GM18498 (cell line): ENCODE results near the gene TXNDC16.
"Not testable (repeated sequence)": the region's sequence is repeated elsewhere in the genome, so short reads cannot be mapped to it uniquely, and the experiment has no call there.

Experiments
- ATAC-seq: cut with Tn5 transposase; IDR thresholded peaks from one replicate; pipeline ENCODE4 v1.9.1; 2021; ENCODE audit warnings: mild to moderate bottlenecking, moderate library complexity; ENCODE audit not compliant: unreplicated experiment

TXNDC16 gene, protein sequence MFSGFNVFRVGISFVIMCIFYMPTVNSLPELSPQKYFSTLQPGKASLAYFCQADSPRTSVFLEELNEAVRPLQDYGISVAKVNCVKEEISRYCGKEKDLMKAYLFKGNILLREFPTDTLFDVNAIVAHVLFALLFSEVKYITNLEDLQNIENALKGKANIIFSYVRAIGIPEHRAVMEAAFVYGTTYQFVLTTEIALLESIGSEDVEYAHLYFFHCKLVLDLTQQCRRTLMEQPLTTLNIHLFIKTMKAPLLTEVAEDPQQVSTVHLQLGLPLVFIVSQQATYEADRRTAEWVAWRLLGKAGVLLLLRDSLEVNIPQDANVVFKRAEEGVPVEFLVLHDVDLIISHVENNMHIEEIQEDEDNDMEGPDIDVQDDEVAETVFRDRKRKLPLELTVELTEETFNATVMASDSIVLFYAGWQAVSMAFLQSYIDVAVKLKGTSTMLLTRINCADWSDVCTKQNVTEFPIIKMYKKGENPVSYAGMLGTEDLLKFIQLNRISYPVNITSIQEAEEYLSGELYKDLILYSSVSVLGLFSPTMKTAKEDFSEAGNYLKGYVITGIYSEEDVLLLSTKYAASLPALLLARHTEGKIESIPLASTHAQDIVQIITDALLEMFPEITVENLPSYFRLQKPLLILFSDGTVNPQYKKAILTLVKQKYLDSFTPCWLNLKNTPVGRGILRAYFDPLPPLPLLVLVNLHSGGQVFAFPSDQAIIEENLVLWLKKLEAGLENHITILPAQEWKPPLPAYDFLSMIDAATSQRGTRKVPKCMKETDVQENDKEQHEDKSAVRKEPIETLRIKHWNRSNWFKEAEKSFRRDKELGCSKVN

DNA sequence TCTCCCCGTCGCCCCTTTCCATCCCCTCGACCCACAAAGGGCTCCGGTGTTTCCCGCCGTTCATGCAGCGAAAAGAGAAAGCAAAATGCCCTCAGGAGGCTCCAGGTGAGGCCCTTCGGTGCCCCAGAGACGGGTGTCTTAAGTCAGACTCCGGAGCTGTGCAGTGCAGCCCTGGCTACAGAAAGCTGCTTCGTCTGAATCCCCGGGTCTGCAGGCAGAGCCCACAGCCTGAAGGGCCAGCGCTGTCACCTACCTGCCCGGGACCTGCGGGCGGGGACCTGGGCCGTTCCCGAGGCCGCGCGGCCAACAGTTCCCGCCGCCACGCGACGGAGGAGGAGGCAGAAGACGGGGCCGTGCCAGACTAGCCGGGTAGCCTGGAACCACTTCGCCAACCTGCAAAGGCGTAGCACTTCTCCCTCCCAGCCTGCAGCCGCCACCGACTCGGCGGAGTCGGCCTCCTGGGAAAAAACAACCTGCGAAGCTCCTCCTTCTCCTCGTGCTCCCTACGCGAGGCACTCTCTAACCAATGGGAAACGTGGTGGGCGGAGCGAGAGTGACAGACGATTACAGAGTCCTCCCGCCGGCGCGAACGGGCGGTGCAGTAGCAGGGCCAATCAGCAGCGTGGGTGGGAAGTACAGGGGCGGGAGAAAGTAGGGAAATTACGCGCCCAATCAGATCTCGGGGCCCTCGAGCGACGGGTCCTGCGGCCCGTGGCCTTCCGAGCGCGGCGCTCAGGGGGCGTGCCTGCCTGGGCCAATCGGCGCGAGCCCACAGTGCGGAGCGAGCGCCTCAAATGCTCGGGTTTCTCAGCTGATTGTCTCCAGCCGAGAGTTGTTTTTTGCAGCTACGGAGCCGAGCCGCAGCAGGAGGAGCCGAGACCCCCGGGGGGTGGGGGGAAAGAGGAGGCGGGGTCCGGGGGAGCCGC lies at the start of gene TXNDC16, which contains the start of gene GPR137C:
Gene TXNDC16 (minus strand): TSS at position 443 of the 926 bp plus-strand sequence. CDS start 8,948 bp downstream, outside the sequence.
Gene GPR137C (plus strand): TSS at position 774 of the 926 bp plus-strand sequence. CDS start 312 bp downstream, outside the sequence.
- ATAC-seq: peak; percentile 92

DNA sequence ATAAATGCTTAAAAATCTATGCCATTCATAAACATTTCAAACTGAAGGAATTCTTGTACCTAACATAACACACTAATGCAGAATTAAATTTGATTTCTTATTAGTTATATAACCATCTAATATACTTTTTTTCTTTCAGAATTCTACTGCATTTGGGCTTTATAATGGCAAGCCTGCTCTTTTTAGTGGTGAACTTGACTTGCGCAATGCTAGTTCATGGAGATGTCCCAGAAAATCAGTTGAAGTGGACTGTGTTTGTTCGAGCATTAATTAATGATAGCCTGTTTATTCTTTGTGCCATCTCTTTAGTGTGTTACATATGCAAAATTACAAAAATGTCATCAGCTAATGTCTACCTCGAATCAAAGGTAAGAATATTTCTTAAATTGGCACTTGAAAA lies 47.7 kb upstream of the TXNDC16 start:
- ATAC-seq: no peak

DNA sequence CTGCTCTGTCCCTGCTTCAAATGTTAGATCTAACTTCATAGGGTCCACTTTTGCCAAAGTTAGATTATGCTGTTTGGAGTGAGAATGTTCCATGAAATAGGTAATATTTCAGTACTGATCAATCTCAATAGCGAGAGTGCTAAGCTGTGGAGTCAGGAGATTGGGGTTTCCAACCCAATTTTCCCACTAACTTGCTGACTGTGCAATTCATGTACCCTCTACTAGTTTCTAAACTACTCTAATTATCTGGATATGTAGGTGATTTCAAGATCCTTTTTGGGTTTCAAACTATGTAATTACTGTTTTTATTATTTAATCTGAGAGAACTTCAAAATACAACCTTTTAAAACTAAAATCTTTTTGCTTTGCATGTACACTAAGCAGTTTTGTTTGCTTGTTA lies 46.3 kb upstream of the TXNDC16 start:
- no peak for ATAC-seq

DNA sequence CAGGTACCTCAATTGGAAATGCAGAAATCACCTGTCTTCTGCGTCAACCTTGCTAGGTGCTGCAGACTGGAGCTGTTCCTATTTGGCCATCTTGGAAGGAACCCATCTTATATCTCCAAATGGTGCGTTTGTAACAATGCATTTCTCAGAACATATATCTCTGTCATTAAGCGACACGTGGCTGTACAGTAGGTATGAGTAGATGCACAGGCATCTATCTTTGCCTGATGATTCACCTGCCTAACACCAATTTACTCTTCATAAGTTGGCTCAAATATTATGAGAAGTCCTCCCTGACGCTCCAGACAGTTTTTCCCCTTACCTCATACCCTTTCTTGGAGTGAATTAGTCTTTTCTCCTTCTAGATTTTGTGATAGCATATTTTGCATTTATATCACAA lies 44.6 kb upstream of the TXNDC16 start:
- no peak for ATAC-seq

DNA sequence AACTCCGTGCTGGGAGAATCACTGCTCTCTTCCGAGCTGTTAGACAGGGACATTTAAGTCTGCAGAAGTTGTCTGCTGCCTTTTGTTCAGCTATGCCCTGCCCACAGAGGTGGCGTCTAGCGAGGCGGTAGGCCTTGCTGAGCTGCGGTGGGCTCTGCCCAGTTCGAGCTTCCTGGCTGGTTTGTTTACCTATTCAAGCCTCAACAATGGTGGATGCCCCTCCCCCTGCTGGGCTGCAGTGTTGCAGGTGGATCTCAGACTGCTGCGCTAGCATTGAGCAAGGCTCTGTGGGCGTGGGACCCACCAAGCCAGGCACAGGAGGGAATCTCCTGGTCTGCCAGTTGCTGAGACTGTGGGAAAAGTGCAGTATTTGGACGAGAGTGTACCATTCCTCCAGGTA lies 44.0 kb upstream of the TXNDC16 start:
- ATAC-seq: no peak

DNA sequence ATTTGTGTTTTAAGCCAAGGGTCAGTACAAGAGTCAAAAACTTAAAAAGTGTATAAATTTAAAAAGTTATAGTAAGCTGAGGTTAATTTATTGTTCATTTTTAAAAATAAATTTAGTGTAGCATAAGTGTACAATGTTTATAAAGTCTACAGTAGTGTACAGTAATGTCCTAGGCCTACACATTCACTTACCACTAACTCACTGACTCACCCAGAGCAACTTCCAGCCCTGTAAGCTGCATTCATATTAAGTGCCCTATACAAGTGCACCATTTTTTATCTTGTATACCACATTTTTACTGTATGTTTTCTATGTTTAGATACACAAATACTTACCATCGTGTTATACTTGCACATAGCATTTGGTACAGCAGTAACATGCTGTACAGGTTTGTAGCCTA lies 38.0 kb upstream of the TXNDC16 start:
- ATAC-seq: no peak

DNA sequence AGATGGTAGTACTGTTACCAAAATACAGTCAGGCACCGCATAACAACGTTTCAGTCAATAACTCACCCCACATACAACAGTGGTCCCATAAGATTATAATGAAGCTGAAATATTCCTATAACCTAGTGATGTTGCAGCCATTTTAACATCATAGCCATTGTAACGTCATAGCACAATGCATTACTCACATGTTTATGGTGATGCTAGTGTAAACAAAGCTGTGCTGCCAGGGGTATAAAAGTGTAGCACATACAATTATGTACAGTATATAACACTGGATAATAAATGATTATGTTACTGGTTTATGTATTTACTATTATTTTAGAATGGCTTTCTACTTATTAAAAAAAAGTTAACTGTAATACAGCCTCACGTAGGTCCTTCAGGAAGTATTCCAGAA lies 37.3 kb upstream of the TXNDC16 start:
- no peak for ATAC-seq

DNA sequence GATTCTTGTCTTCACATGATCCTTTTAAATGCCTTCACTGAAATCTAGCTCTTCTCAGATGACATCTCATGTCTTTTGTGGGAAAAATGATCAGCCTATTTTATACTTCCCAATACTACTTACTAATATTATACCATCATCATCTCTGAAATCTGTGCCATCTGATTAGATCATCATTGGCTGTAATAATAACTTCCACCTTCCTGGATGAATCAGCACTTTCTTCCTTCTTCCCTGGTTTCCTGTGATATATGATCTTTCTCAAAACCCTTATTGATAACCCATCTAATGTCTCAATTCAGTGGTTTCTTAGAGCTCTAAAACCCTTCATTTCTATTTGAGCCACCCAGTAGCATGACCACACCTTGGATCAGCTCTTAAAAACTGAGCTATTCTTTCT lies 31.2 kb upstream of the TXNDC16 start:
- ATAC-seq: no peak

DNA sequence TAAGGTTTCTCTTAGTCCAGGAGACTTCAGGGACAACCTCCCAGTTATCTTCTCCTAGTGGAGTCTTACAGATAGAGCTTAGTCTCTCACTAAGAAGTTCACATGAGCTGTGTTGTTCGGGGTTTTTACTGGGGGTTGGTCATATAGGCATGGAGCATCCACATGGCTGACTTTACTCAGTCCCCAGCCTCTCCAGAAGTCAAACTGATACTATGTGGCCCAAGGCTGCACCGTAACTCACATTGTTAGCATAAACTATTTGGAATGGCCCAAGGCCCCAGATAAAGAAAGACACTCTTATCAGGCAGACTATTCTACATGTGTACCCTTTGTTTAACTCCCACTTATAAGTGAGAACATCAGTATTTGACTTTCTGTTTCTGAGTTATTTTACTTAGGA lies 23.6 kb upstream of the TXNDC16 start:
- no peak for ATAC-seq

DNA sequence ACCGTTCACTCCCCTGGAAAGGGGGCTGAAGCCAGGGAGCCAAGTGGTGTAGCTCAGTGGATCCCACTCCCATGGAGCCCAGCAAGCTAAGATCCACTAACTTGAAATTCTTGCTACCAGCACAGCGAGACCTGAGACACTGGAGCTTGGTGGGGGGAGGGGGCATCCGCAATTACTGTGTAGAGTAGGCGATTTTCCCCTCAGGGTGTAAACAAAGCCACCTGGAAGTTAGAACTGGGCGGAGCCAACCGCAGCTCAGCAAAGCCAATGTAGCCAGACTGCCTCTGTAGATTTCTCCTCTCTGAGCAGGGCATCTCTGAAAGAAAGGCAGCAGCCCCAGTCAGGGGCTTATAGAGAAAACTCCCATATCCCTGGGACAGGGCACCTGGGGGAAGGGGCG lies 16.1 kb upstream of the TXNDC16 start:
- ATAC-seq: not testable (repeated sequence)

DNA sequence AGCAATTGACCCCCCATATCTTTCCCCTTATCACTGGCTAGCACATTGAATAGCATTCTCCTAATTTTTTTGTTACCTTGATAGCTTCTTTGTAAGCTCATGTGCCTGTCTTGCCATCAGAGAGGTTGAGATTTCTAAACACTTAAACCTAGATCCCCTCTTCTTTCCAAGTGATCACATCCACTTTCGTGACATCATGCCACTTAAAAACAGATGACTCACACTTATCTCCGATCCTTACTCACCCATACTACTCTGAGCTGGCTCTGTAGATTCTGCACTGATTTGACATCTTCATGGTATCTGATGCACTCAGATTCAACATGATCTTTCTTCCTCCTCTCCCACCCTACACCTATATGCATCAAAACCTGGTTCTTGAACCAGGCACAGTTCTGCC lies 10.8 kb upstream of the TXNDC16 start:
- no peak for ATAC-seq

DNA sequence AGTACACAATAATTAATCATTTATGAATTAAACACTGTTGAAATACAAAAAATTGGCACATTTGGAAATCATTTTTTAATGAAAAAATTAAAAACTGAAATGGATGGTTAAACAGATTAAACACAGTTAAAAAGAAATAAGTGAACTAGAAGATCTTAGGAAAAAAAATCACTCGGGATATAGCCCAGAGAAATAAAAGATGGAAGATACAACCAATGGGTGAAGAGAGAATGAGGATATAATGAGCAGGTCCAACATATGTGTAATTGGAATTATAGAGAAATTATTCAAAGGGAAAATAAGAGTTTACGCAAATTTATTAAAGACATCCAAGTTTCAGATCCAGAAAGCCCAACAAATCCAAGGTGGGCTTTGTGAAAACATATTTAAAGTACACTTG lies 6.4 kb upstream of the TXNDC16 start:
- no peak for ATAC-seq

DNA sequence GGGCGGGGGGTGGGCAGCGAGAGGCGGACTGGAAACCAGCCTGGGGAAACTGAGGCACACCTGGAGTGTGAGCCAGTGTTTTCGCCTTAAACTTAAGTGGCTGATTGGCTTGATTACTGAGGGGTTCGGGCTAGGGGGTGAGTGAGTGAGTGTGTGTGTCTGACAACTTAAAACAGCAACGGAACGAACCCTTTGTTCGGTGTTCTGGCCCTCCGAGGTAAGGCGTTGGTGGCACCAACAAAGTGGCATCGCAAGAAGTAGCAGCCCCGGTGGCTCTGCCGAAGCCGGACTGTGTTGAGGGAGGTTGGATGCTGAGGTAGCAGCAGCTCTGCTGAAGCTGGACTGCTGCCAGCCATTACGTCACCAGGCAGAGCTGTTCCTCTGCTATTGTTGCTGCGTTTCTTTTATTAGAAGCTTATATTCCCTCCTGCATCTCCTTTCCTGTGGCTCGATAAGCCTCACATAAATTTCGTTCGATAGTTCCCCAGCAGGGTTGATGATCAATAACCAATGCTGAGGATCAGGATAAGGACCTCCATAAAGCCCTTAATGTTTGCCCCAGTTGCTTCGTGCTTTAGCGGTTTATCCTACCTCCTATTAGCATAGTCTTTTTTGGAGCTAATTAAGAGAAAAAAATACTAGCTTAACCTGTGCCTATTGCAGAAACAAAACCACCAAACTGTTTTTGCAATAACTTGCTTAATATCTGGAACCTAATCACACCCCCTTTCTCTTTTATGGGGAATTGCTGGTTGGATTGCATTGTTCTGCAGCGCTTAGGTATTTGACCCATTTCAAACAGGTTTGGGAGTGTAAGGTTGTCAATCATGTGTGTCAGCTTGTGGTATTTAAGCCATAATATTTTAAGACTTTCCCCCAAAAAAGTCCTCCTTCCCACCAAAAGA lies 1.6 kb upstream of the TXNDC16 start:
- ATAC-seq: peak; percentile 13

DNA sequence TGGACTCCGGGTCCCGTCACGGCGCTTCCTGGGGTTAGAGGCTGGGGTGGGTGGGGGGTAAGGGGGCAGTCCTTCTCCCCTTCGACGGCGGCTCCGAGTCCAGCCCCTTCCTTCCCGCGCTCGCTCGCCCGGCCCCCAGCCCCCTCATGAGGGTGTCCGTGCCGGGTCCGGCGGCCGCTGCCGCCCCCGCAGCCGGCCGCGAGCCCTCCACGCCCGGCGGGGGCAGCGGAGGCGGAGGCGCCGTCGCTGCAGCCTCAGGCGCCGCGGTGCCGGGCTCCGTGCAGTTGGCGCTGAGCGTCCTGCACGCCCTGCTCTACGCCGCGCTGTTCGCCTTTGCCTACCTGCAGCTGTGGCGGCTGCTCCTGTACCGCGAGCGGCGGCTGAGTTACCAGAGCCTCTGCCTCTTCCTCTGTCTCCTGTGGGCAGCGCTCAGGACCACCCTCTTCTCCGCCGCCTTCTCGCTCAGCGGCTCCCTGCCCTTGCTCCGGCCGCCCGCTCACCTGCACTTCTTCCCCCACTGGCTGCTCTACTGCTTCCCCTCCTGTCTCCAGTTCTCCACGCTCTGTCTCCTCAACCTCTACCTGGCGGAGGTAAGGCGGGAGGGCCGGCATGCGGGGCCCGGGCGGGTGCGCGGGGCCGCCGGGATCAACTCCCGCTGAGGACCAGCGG lies 831 bp upstream of the TXNDC16 start:
- peak; percentile 29 for ATAC-seq

DNA sequence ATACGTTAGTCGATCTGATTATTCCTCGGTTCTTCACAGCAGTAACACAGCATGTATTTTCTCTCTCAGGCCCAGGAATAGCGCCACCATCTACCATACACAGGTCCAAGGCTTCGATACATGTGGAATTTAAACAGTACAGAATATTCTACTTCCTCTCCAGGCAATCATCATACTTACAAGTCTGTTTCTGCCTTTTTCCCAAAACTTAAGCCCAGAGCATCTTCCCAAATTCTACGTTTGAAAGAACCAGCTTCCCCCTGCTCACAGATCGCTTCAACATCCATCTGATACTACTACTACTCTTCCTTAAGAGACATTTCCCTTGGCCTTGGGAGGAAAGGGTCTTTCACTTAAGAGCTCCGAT lies 626 bp downstream of the TXNDC16 start:
- ATAC-seq: no peak

DNA sequence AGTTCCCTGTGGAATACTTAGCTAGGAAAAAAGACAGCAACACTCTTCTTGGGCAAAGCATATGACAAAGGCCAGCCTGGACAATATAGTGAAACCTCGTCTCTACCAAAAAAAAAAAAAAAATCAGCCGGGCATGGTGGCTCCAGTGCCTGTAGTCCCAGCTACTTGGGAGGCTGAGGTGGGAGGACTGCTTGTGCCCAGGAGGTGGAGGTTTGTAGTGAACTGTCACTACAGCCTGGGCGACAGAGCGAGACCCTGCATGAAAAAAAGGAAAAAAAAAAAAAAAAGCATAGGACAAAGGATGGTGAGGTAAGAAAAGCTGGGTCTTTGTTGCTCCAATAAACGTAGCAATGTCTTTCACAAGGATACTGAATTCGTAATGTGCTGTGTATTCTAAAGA lies 1.1 kb downstream of the TXNDC16 start:
- no peak for ATAC-seq

DNA sequence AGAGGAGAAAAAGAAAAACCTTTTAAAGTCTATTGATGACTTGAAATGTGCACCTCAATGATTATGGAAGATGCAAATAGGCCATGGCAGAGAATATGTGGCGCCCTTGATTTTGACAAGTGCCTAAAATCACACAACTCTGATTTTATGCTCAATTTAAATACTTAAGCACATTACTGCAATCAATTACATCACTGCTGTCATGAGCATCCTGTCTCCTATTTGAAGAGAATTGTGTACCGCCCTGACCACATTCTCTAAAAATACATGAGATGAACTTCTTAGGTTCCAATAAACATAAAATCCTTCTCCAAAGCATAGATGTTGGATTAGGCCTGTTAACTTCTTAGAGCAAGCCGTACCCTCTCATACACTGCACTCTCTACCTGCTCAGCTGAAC lies 1.6 kb downstream of the TXNDC16 start:
- no peak for ATAC-seq

DNA sequence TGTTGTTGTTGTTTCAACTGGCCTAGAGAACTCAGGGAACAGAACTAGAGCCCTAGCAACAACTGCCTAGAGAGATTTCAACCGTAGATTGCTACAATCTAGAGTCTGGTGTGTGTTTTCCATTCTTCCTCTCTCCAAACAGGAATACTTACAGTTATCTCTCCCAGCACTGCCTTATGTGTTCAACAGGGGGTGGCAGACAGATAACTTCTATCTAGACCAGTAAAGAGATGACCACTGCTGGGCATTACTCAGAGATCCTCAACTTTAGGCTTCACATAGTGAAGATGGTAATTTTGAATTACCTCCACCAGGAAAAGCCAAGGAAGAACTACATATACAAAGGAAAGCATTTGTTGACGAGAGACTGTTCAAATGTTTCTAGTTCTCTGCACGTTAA lies 4.8 kb downstream of the TXNDC16 start:
- no peak for ATAC-seq

DNA sequence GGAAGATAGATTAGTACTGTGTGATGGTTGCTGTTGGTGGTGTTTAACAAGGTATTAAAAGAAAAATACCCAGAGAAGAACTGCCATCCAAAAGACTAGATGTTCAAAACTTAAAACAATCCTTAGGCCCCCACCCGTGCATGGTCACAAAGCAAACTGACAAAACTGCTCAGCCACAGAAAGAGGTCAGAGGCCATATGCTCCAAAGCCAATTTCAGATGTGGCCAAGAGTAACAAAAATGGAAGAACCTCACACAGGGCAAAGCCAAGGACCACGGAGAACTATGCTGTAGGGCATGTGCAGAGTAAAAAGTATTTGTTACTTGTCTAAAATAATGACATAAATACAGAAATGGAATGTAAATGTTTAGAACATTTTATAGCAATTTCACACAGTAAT lies 5.3 kb downstream of the TXNDC16 start:
- no peak for ATAC-seq

DNA sequence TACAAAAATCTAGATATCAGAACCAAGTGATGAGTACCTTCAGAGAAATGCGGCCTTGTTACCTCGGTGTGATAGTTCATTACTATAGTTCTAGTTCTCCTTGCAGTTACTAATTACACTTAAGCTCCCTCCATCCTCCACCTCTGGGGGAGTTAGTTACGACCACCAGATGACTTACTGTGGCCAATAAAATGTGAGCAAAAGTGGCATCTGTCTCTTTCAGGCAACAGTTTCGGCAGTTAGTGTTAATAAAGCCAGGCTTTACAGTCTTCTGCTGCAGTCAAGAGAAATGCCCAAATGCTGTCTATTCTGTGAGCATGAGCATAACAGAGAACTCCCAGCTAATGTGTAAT lies 6.0 kb downstream of the TXNDC16 start:
- no peak for ATAC-seq
